Activated CD4-positive, alpha-beta memory T cell treated with anti-CD3 and anti-CD28 coated beads for 36 hours (primary cell): ENCODE data around the gene CTNNA2. TPM values are rescaled to one million over a fixed set of nuclear protein-coding genes. Genes with fewer than 3 reads are reported as not detected.

ENCODE experiments used
- CTCF ChIA-PET: fragments of 350-600 bp; sonication (Branson Sonifier 250); formaldehyde crosslinking; loops from one replicate; lab custom pipeline; 2021; ENCODE audit warnings: antibody characterized with exemption, inconsistent platforms; lab: Charles Lee
- POLR2A ChIA-PET: fragments of 350-600 bp; sonication (Branson Sonifier 250); formaldehyde crosslinking; loops from one replicate; lab custom pipeline; 2021; ENCODE audit warnings: antibody characterized with exemption; lab: Charles Lee
- DNase-seq: peaks from one replicate; pipeline ENCODE4 v3.0.0-alpha.2; 2020
- H3K27ac Mint-ChIP-seq: one replicate; pipeline ENCODE4 v1.8.0; 2021; ENCODE audit warnings: mixed read lengths
- H3K27me3 Mint-ChIP-seq: one replicate; pipeline ENCODE4 v1.8.0; 2021; ENCODE audit warnings: mixed read lengths
- H3K36me3 Mint-ChIP-seq: one replicate; pipeline ENCODE4 v1.8.0; 2021; ENCODE audit warnings: mixed read lengths
- H3K4me1 Mint-ChIP-seq: one replicate; pipeline ENCODE4 v1.8.0; 2021; ENCODE audit warnings: low read depth, mixed read lengths
- H3K4me3 Mint-ChIP-seq: one replicate; pipeline ENCODE4 v1.8.0; 2021; ENCODE audit warnings: mild to moderate bottlenecking, mixed read lengths
- H3K9me3 Mint-ChIP-seq: one replicate; pipeline ENCODE4 v1.8.0; 2021; ENCODE audit warnings: mixed read lengths
- intact Hi-C: fragments of 100-400 bp; cut with micrococcal nuclease; formaldehyde crosslinking; loops from one replicate; pipeline ENCODE4 v1.15.1; 2023
- total RNA-seq, 2 experiments: library from RNA; stranded (reverse); gene quantifications; one replicate each; pipeline ENCODE4 v1.2.3, GENCODE V29; 2021

The CTNNA2 gene
- total RNA-seq, 2 experiments from 2014 or later: not detected

- Mint-ChIP-seq H3K4me3 (no peak overlapping the region), H3K36me3 (no peaks in the 10 kb centered on the region), H3K27ac (no peak overlapping the region), H3K9me3 (no peaks in the 10 kb centered on the region), H3K4me1 (no peaks in the 10 kb centered on the region), H3K27me3 (no peaks in the 10 kb centered on the region)
- ChIA-PET POLR2A (no interaction called here), CTCF (no interaction called here)
- intact Hi-C loops: no loop called here
- DNase-seq: no peak
Observed at GRCh38 chr2:79899196-79899595, 386.3 kb downstream of the CTNNA2 start.

DNA sequence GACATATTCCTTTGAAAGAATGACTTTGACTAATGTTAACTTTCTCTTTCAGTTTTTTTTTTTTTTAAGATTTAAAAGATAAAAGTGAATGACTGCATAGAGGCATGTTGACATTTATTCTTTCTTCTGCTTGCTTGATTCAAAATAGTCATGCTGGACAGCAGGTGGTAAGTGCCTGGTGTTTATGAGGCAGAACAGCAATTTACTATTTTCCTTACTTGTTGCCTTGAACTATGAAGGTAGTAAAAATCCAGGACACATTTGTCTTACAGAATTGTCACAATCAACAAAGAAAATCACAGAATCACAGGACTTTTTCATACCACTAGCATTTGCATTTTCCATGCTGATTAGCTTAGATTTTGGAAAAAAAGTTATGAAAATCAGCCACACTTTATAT, 388.3 kb downstream of the CTNNA2 start:
- no peaks in the 10 kb centered on the region for H3K4me1 Mint-ChIP-seq
- ChIA-PET CTCF (no interaction called here), POLR2A (no interaction called here)
- no peak overlapping the region for H3K4me3 Mint-ChIP-seq
- no peaks in the 10 kb centered on the region for H3K36me3 Mint-ChIP-seq
- no peak for DNase-seq
- H3K27ac Mint-ChIP-seq: no peak overlapping the region
- intact Hi-C loops: no loop called here
- no peaks in the 10 kb centered on the region for H3K27me3 Mint-ChIP-seq
- H3K9me3 Mint-ChIP-seq: no peaks in the 10 kb centered on the region

- Mint-ChIP-seq H3K27ac (no peak overlapping the region), H3K4me3 (no peak overlapping the region), H3K36me3 (no peaks in the 10 kb centered on the region), H3K27me3 (no peaks in the 10 kb centered on the region), H3K4me1 (no peaks in the 10 kb centered on the region), H3K9me3 (no peaks in the 10 kb centered on the region)
- ChIA-PET CTCF (no interaction called here), POLR2A (no interaction called here)
- intact Hi-C loops: no loop called here
- no peak for DNase-seq
Observed at GRCh38 chr2:79903222-79904000, 390.6 kb downstream of the CTNNA2 start.

DNA sequence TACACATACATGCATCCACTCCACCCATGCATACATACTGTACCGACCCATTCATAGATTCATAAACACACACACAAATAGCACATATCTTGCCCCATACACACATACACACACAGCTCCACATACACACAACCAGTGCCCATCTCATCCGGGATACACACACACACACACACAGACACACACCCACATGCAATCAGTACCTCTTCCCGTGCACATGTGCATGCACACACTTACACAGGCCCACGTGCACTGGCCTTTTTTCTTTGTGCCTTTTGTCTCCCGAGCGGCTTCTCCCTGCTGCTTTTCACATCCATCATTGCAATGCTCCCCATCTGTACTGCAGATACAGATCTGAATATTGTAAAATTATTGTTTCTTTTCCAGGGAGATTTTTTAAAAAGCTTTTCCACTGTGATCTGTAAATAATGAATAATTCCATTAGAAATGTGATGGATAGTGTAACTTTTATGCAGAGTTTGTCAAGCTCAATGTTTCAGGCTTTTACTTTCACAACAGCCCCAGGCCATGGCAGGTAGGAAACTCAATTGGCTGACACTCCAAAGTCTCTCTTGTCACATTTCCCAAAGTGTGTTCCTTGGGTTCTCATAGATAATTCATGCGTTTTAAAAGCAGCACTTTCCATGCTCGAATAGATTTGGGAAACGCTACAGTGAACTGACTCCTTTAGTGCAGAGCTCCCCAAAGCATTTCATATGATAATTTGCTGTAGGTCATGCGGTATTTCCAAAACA, 393.5 kb downstream of the CTNNA2 start:
- H3K4me3 Mint-ChIP-seq: no peak overlapping the region
- H3K27ac Mint-ChIP-seq: no peak overlapping the region
- POLR2A ChIA-PET: no interaction called here
- intact Hi-C loops: no loop called here
- no peaks in the 10 kb centered on the region for H3K9me3 Mint-ChIP-seq
- CTCF ChIA-PET: no interaction called here
- H3K4me1 Mint-ChIP-seq: no peaks in the 10 kb centered on the region
- H3K27me3 Mint-ChIP-seq: no peaks in the 10 kb centered on the region
- no peaks in the 10 kb centered on the region for H3K36me3 Mint-ChIP-seq
- no peak for DNase-seq

- Mint-ChIP-seq H3K27ac (no peak overlapping the region), H3K27me3 (no peaks in the 10 kb centered on the region), H3K36me3 (no peaks in the 10 kb centered on the region), H3K4me3 (no peak overlapping the region), H3K4me1 (no peaks in the 10 kb centered on the region), H3K9me3 (peaks cover 5% of the 10 kb centered on the region)
- no peak for DNase-seq
- CTCF ChIA-PET: no interaction called here
- intact Hi-C loops: no loop called here
- POLR2A ChIA-PET: no interaction called here
Observed at GRCh38 chr2:79909521-79909920, 396.7 kb downstream of the CTNNA2 start.

DNA sequence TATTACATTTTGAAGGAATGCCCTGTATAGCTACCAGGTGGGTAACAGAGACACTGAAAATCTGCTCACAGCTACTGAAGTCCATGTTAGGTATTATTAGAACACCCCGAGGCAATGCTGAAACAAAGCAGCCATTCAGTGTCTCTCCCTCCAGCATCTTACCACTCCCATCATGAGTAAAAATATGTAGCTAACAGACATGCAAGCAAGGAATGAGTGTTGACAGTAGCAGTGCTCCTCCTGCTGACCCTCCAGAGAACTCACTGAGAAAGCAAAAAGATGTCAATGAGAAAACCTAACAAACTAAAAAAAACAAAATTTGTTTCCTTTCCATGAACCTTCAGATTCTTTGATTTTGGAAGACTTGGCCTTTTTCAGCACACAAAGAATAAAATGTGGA, 397.8 kb downstream of the CTNNA2 start:
- intact Hi-C loops: no loop called here
- no peaks in the 10 kb centered on the region for H3K4me1 Mint-ChIP-seq
- ChIA-PET CTCF (no interaction called here), POLR2A (no interaction called here)
- no peak overlapping the region for H3K27ac Mint-ChIP-seq
- H3K36me3 Mint-ChIP-seq: no peaks in the 10 kb centered on the region
- no peaks in the 10 kb centered on the region for H3K27me3 Mint-ChIP-seq
- no peak for DNase-seq
- H3K9me3 Mint-ChIP-seq: peaks cover 5% of the 10 kb centered on the region
- H3K4me3 Mint-ChIP-seq: no peak overlapping the region

GRCh38 chr2:79915455-79915854, 402.6 kb downstream of the CTNNA2 start:
- no peaks in the 10 kb centered on the region for H3K36me3 Mint-ChIP-seq
- H3K4me1 Mint-ChIP-seq: no peaks in the 10 kb centered on the region
- H3K27ac Mint-ChIP-seq: no peak overlapping the region
- peaks cover 5% of the 10 kb centered on the region for H3K9me3 Mint-ChIP-seq
- intact Hi-C loops: no loop called here
- POLR2A ChIA-PET: no interaction called here
- no peak overlapping the region for H3K4me3 Mint-ChIP-seq
- no peak for DNase-seq
- CTCF ChIA-PET: no interaction called here
- H3K27me3 Mint-ChIP-seq: no peaks in the 10 kb centered on the region

GRCh38 chr2:79916285-79916684, 403.4 kb downstream of the CTNNA2 start:
- no peak for DNase-seq
- CTCF ChIA-PET: no interaction called here
- intact Hi-C loops: no loop called here
- H3K9me3 Mint-ChIP-seq: peaks cover 5% of the 10 kb centered on the region
- H3K4me3 Mint-ChIP-seq: no peak overlapping the region
- H3K36me3 Mint-ChIP-seq: no peaks in the 10 kb centered on the region
- H3K27me3 Mint-ChIP-seq: no peaks in the 10 kb centered on the region
- POLR2A ChIA-PET: no interaction called here
- no peaks in the 10 kb centered on the region for H3K4me1 Mint-ChIP-seq
- H3K27ac Mint-ChIP-seq: no peak overlapping the region

GRCh38 chr2:79920512-79921076, 407.7 kb downstream of the CTNNA2 start:
- no peak overlapping the region for H3K27ac Mint-ChIP-seq
- no peaks in the 10 kb centered on the region for H3K36me3 Mint-ChIP-seq
- ChIA-PET CTCF (no interaction called here), POLR2A (no interaction called here)
- no peaks in the 10 kb centered on the region for H3K9me3 Mint-ChIP-seq
- DNase-seq: no peak
- no peaks in the 10 kb centered on the region for H3K4me1 Mint-ChIP-seq
- H3K27me3 Mint-ChIP-seq: no peaks in the 10 kb centered on the region
- intact Hi-C loops: no loop called here
- no peak overlapping the region for H3K4me3 Mint-ChIP-seq

- ChIA-PET CTCF (no interaction called here), POLR2A (no interaction called here)
- H3K36me3 Mint-ChIP-seq: no peaks in the 10 kb centered on the region
- no peak for DNase-seq
- H3K27me3 Mint-ChIP-seq: no peaks in the 10 kb centered on the region
- intact Hi-C loops: no loop called here
- no peaks in the 10 kb centered on the region for H3K9me3 Mint-ChIP-seq
- no peaks in the 10 kb centered on the region for H3K4me1 Mint-ChIP-seq
- no peak overlapping the region for H3K4me3 Mint-ChIP-seq
- H3K27ac Mint-ChIP-seq: no peak overlapping the region
Observed at GRCh38 chr2:79929624-79930023, 416.8 kb downstream of the CTNNA2 start.

DNA sequence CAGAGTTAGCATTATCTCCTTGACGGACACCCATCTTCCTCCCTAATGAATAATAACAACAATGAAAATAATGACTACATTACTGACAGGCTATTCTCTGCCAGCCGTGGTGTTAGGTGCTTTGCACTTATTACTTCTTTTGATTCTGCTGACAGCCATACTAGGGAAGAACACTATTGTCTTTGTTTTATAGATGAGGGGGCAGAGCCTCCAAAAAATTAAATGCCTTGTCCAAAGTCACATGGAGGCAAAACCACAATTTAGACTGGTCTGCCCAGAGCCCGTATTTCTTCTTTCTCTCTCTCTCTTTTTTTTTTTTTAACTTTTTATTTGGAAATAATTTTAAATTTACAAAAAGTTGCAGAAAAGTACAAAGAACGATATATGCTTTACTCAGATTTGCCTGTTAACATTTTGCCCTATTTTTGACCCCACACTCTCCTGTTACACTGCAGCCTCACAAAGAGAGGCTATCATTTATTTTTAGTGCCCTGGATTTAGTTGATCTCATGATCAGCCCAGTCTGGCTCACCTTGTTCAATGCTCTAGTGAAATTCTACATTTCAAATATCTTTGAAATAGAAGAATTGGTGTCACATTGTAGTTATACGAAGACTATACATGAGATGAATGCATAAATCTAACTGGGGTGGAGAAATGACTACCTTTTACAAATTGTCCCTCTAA, 422.3 kb downstream of the CTNNA2 start:
- Mint-ChIP-seq H3K27me3 (no peaks in the 10 kb centered on the region), H3K4me3 (no peak overlapping the region), H3K4me1 (no peaks in the 10 kb centered on the region), H3K9me3 (no peaks in the 10 kb centered on the region), H3K27ac (no peak overlapping the region), H3K36me3 (no peaks in the 10 kb centered on the region)
- no peak for DNase-seq
- CTCF ChIA-PET: no interaction called here
- intact Hi-C loops: no loop called here
- POLR2A ChIA-PET: no interaction called here
